Trophoblast cell (in vitro differentiated cells and primary cell): ENCODE measurements around the gene SASH3.
A peak's percentile ranks its signal among the peaks of the same experiment; 100 is the strongest.

Source experiments
- DNase-seq, 2 donors: peaks; one replicate each; pipeline ENCODE4 v3.0.0-alpha.2; 2016
- H2AFZ ChIP-seq: 2 replicates; pipeline ENCODE4 v1.6.1; 2013; ENCODE audit warnings: low read length, moderate library complexity, mild to moderate bottlenecking; ENCODE audit not compliant: insufficient read depth, poor library complexity
- H2AK5ac ChIP-seq: 2 replicates; pipeline ENCODE4 v1.6.1; 2013; ENCODE audit warnings: mild to moderate bottlenecking, low read length
- H2BK120ac ChIP-seq: 2 replicates; pipeline ENCODE4 v1.6.1; 2013; ENCODE audit warnings: low read length, mild to moderate bottlenecking, moderate library complexity; ENCODE audit not compliant: insufficient read depth, poor library complexity
- H2BK12ac ChIP-seq: 2 replicates; pipeline ENCODE4 v1.6.1; 2013; ENCODE audit warnings: mild to moderate bottlenecking, low read length, moderate library complexity
- H2BK5ac ChIP-seq: 2 replicates; pipeline ENCODE4 v1.6.1; 2013; ENCODE audit warnings: low read length, low read depth, moderate library complexity, mild to moderate bottlenecking; ENCODE audit not compliant: poor library complexity
- H3K14ac ChIP-seq: 2 replicates; pipeline ENCODE4 v1.6.1; 2013; ENCODE audit warnings: mild to moderate bottlenecking, low read length
- H3K18ac ChIP-seq: 2 replicates; pipeline ENCODE4 v1.6.1; 2013; ENCODE audit warnings: mild to moderate bottlenecking, low read length
- H3K23ac ChIP-seq: 2 replicates; pipeline ENCODE4 v1.6.1; 2013; ENCODE audit warnings: low read length
- H3K27ac ChIP-seq: 2 replicates; pipeline ENCODE4 v1.5.1; 2013; ENCODE audit warnings: low read depth, mild to moderate bottlenecking, inconsistent platforms, low read length, moderate library complexity
- H3K27me3 ChIP-seq: 2 replicates; pipeline ENCODE4 v1.6.1; 2013; ENCODE audit warnings: inconsistent platforms, mild to moderate bottlenecking, low read length, moderate library complexity; ENCODE audit not compliant: insufficient read depth
- H3K36me3 ChIP-seq, 2 experiments: 1 replicate in 1 of 2; 2 replicates in 1 of 2; pipeline ENCODE4 v1.6.1; 2013; ENCODE audit warnings: low read length in 2 of 2, mild to moderate bottlenecking in 2 of 2, moderate library complexity in 1 of 2; ENCODE audit not compliant: insufficient read depth in 2 of 2, control insufficient read depth in 1 of 2
- H3K4ac ChIP-seq: 2 replicates; pipeline ENCODE4 v1.6.1; 2013; ENCODE audit warnings: low read depth, mild to moderate bottlenecking, low read length, moderate library complexity
- H3K4me1 ChIP-seq, 2 experiments: 1 replicate in 1 of 2; 2 replicates in 1 of 2; pipeline ENCODE4 v1.6.1; 2013; ENCODE audit warnings: low read length in 2 of 2, mild to moderate bottlenecking in 2 of 2, moderate library complexity in 1 of 2; ENCODE audit not compliant: insufficient read depth in 2 of 2, control insufficient read depth in 1 of 2
- H3K4me2 ChIP-seq: 2 replicates; pipeline ENCODE4 v1.6.1; 2013; ENCODE audit warnings: inconsistent platforms, mild to moderate bottlenecking, low read length, moderate library complexity
- H3K4me3 ChIP-seq: 2 replicates; pipeline ENCODE4 v1.5.1; 2013; ENCODE audit warnings: mild to moderate bottlenecking, low read depth, low read length, inconsistent platforms
- H3K79me1 ChIP-seq: one replicate; pipeline ENCODE4 v1.6.1; 2013; ENCODE audit warnings: low read length
- H3K79me2 ChIP-seq: 2 replicates; pipeline ENCODE4 v1.6.1; 2013; ENCODE audit warnings: low read length, mild to moderate bottlenecking; ENCODE audit not compliant: control insufficient read depth, insufficient read depth, poor library complexity
- H3K9ac ChIP-seq: 2 replicates; pipeline ENCODE4 v1.6.1; 2013; ENCODE audit warnings: mild to moderate bottlenecking, low read length
- H3K9me3 ChIP-seq: 2 replicates; pipeline ENCODE4 v1.6.1; 2013; ENCODE audit warnings: low read depth, mild to moderate bottlenecking, control low read depth, inconsistent platforms, low read length; ENCODE audit not compliant: insufficient read depth
- H4K12ac ChIP-seq: 2 replicates; pipeline ENCODE4 v1.6.1; 2013; ENCODE audit warnings: low read depth, mild to moderate bottlenecking, low read length, moderate library complexity
- H4K8ac ChIP-seq: 2 replicates; pipeline ENCODE4 v1.6.1; 2013; ENCODE audit warnings: low read depth, mild to moderate bottlenecking, low read length, moderate library complexity
- H4K91ac ChIP-seq: one replicate; pipeline ENCODE4 v1.6.1; 2013; ENCODE audit warnings: low read depth, mild to moderate bottlenecking, low read length, moderate library complexity
- WGBS: extraction: QIAGEN DNeasy Blood & Tissue Kit; methylation state at CpG from one replicate; pipeline ENCODE4 v1.1.7; 2013; ENCODE audit warnings: missing lambda C conversion rate; ENCODE audit not compliant: insufficient read length, insufficient coverage; ENCODE audit errors: extremely low coverage; 5-methylcytosine and 5-hydroxymethylcytosine counted together

The SASH3 gene

GRCh38 chrX:129831091-129831885, 51.5 kb downstream of the SASH3 start:
- H2BK120ac ChIP-seq, result no peak overlapping the region
- H3K4me2 ChIP-seq, result no peak overlapping the region
- H4K91ac ChIP-seq, result no peak overlapping the region
- H3K36me3 ChIP-seq, result peaks cover 4 to 5% of the 10 kb centered on the region in 2 experiments
- H3K9ac ChIP-seq, result no peak overlapping the region
- no peak overlapping the region for H4K8ac ChIP-seq
- no peak overlapping the region for H4K12ac ChIP-seq
- H3K79me2 ChIP-seq, result no peaks in the 10 kb centered on the region
- H3K4me3 ChIP-seq, result no peak overlapping the region
- H3K9me3 ChIP-seq, result no peaks in the 10 kb centered on the region
- DNase-seq, result no peak
- no peak overlapping the region for H2BK12ac ChIP-seq
- no peaks in the 10 kb centered on the region for H3K27me3 ChIP-seq
- no peak overlapping the region for H2AK5ac ChIP-seq
- H3K27ac ChIP-seq, result no peak overlapping the region
- no peaks in the 10 kb centered on the region for H3K4me1 ChIP-seq
- H3K14ac ChIP-seq, result no peak overlapping the region
- no peaks in the 10 kb centered on the region for H3K79me1 ChIP-seq
- WGBS, result no CpG with 5 or more reads among the region's 8 CpGs
- no peak overlapping the region for H2AFZ ChIP-seq
- no peak overlapping the region for H3K18ac ChIP-seq
- no peak overlapping the region for H3K4ac ChIP-seq
- no peak overlapping the region for H3K23ac ChIP-seq
- no peak overlapping the region for H2BK5ac ChIP-seq

GRCh38 chrX:129833153-129833990, 53.6 kb downstream of the SASH3 start:
- no peak overlapping the region for H4K12ac ChIP-seq
- no peak overlapping the region for H3K4me2 ChIP-seq
- no CpG with 5 or more reads among the region's 5 CpGs for WGBS
- H3K4me3 ChIP-seq, result no peak overlapping the region
- H3K79me1 ChIP-seq, result no peaks in the 10 kb centered on the region
- no peak overlapping the region for H2BK5ac ChIP-seq
- H4K8ac ChIP-seq, result no peak overlapping the region
- H3K27ac ChIP-seq, result no peak overlapping the region
- no peaks in the 10 kb centered on the region for H3K9me3 ChIP-seq
- no peak overlapping the region for H3K14ac ChIP-seq
- H3K18ac ChIP-seq, result no peak overlapping the region
- H3K36me3 ChIP-seq, result peaks cover 0 to 4% of the 10 kb centered on the region in 2 experiments
- H2BK120ac ChIP-seq, result no peak overlapping the region
- no peak overlapping the region for H2BK12ac ChIP-seq
- H3K9ac ChIP-seq, result no peak overlapping the region
- no peak overlapping the region for H3K4ac ChIP-seq
- H3K27me3 ChIP-seq, result no peaks in the 10 kb centered on the region
- no peak overlapping the region for H2AFZ ChIP-seq
- H3K79me2 ChIP-seq, result no peaks in the 10 kb centered on the region
- H2AK5ac ChIP-seq, result no peak overlapping the region
- H3K4me1 ChIP-seq, result no peaks in the 10 kb centered on the region
- peak in 1 of 2 donors; percentile 5 for DNase-seq
- H4K91ac ChIP-seq, result no peak overlapping the region
- no peak overlapping the region for H3K23ac ChIP-seq

- Histone ChIP-seq H2BK120ac (no peak overlapping the region), H3K36me3 (peaks cover 8 to 13% of the 10 kb centered on the region in 2 experiments), H3K23ac (no peak overlapping the region), H3K27ac (no peak overlapping the region), H3K4me3 (no peak overlapping the region), H3K14ac (no peak overlapping the region), H3K27me3 (no peaks in the 10 kb centered on the region), H3K4ac (no peak overlapping the region), H4K12ac (no peak overlapping the region), H3K4me1 (peaks cover 0 to 2% of the 10 kb centered on the region in 2 experiments), H3K79me2 (no peaks in the 10 kb centered on the region), H3K18ac (no peak overlapping the region), H3K9me3 (no peaks in the 10 kb centered on the region), H2AK5ac (no peak overlapping the region), H2BK12ac (no peak overlapping the region), H4K91ac (no peak overlapping the region), H4K8ac (no peak overlapping the region), H3K79me1 (no peaks in the 10 kb centered on the region), H3K4me2 (no peak overlapping the region), H2AFZ (no peak overlapping the region), H3K9ac (no peak overlapping the region), H2BK5ac (no peak overlapping the region)
- peak; percentile 19 to 74 for DNase-seq
- WGBS, result no CpG with 5 or more reads among the region's 3 CpGs
Observed at GRCh38 chrX:129836827-129837226, 57.1 kb downstream of the SASH3 start.

GRCh38 chrX:129840344-129840743, 60.6 kb downstream of the SASH3 start:
- Histone ChIP-seq H3K9ac (no peak overlapping the region), H3K9me3 (no peaks in the 10 kb centered on the region), H3K4me1 (peaks cover 0 to 2% of the 10 kb centered on the region in 2 experiments), H4K91ac (no peak overlapping the region), H3K79me1 (peaks cover 3% of the 10 kb centered on the region), H4K8ac (no peak overlapping the region), H4K12ac (no peak overlapping the region), H3K79me2 (no peaks in the 10 kb centered on the region), H2AFZ (no peak overlapping the region), H3K4me3 (no peak overlapping the region), H3K18ac (no peak overlapping the region), H2AK5ac (no peak overlapping the region), H3K4ac (peak overlapping the region; percentile 46), H2BK5ac (no peak overlapping the region), H3K23ac (no peak overlapping the region), H3K36me3 (peaks cover 8 to 13% of the 10 kb centered on the region in 2 experiments), H3K27ac (no peak overlapping the region), H2BK120ac (no peak overlapping the region), H3K14ac (no peak overlapping the region), H3K4me2 (no peak overlapping the region), H3K27me3 (no peaks in the 10 kb centered on the region), H2BK12ac (no peak overlapping the region)
- DNase-seq, result no peak
- no CpG with 5 or more reads among the region's 5 CpGs for WGBS
